ENCODE data around the gene UQCC2.

Gene UQCC2

GRCh38 chr6:33755070-33755869, 43.8 kb upstream of the UQCC2 start:
- no peak for DNase-seq (ENCODE audit: low read depth in 2 of 2)

GRCh38 chr6:33754222-33754621, 42.7 kb upstream of the UQCC2 start:
- no peak overlapping the region for H3K4me3 ChIP-seq (replicated peaks in 1 of 2; ENCODE audit: low read depth in 2 of 2, low read length in 2 of 2)
- no peak for TF ChIP-seq CTCF (IDR thresholded peaks at IDR 0.05; ENCODE audit: low read depth, low read length)
- no peak for DNase-seq (ENCODE audit: low read depth in 2 of 2)

More at GRCh38 chr6:33755070-33755869, 43.8 kb upstream of the UQCC2 start:
- H3K4me3 ChIP-seq (replicated peaks in 1 of 2; ENCODE audit: low read depth in 2 of 2, low read length in 2 of 2): no peak overlapping the region
- TF ChIP-seq CTCF (IDR thresholded peaks at IDR 0.05; ENCODE audit: low read depth, low read length): no peak

- H3K4me3 ChIP-seq (replicated peaks in 1 of 2; ENCODE audit: low read depth in 2 of 2, low read length in 2 of 2): no peak overlapping the region
- DNase-seq (ENCODE audit: low read depth in 2 of 2): no peak
- no peak for TF ChIP-seq CTCF (IDR thresholded peaks at IDR 0.05; ENCODE audit: low read depth, low read length)
Observed at GRCh38 chr6:33752646-33753015, 41.1 kb upstream of the UQCC2 start.

GRCh38 chr6:33751771-33752645, 40.5 kb upstream of the UQCC2 start:
- DNase-seq (ENCODE audit: low read depth in 2 of 2): no peak
- TF ChIP-seq CTCF (IDR thresholded peaks at IDR 0.05; ENCODE audit: low read depth, low read length): no peak
- no peak overlapping the region for H3K4me3 ChIP-seq (replicated peaks in 1 of 2; ENCODE audit: low read depth in 2 of 2, low read length in 2 of 2)

- no peak overlapping the region for H3K4me3 ChIP-seq (replicated peaks in 1 of 2; ENCODE audit: low read depth in 2 of 2, low read length in 2 of 2)
- DNase-seq (ENCODE audit: low read depth in 2 of 2): peak in 1 of 2 donors; percentile 63
- TF ChIP-seq CTCF (IDR thresholded peaks at IDR 0.05; ENCODE audit: low read depth, low read length): no peak
Observed at GRCh38 chr6:33750244-33750991, 38.9 kb upstream of the UQCC2 start.

GRCh38 chr6:33749401-33749800, 37.9 kb upstream of the UQCC2 start:
- H3K4me3 ChIP-seq (replicated peaks in 1 of 2; ENCODE audit: low read depth in 2 of 2, low read length in 2 of 2): no peak overlapping the region
- DNase-seq (ENCODE audit: low read depth in 2 of 2): no peak
- TF ChIP-seq CTCF (IDR thresholded peaks at IDR 0.05; ENCODE audit: low read depth, low read length): no peak

Measured in cardiac fibroblast (primary cell).